ENCODE data around the gene TMEM62. TPM values are rescaled to one million over a fixed set of nuclear protein-coding genes. Genes with fewer than 3 reads are reported as not detected.

TMEM62 gene
- total and polyA plus RNA-seq, 9 of the 15 experiments (the other 6 are each of a cell fraction or from before 2014, with no cell fraction given) = 4.4 to 16.6 (median 11.1) TPM

- TF ChIP-seq ZNF764 (CRISPR knock-in tag; IDR thresholded peaks at IDR 0.05; ENCODE audit: low read depth) = no peak
- TF ChIP-seq ZBTB40 (IDR thresholded peaks at IDR 0.05) = peak; percentile 85
- TF ChIP-seq ZBTB40 (CRISPR knock-in tag; IDR thresholded peaks at IDR 0.05) = no peak
- 0 out of 2 replicates have a peak, but pooled peaks have one; percentile 19 for TF ChIP-seq SMARCC2 (IDR thresholded peaks at IDR 0.05; ENCODE audit: low read depth)
- peak in 1 of 2 experiments; percentile 27; a peak in 1 of 4 replicates for TF ChIP-seq TRIM24 (IDR thresholded peaks at IDR 0.05)
- no peak for TF ChIP-seq PHTF2 (CRISPR knock-in tag; IDR thresholded peaks at IDR 0.05)
- no peak for TF ChIP-seq MCM7 (IDR thresholded peaks at IDR 0.05)
- TF ChIP-seq E2F6 (IDR thresholded peaks at IDR 0.05; ENCODE audit: borderline replicate concordance in 1 of 2, extremely low read depth in 1 of 2, insufficient read depth in 1 of 2, insufficient read length in 1 of 2, low read depth in 1 of 2, low read length in 1 of 2, poor library complexity in 1 of 2, severe bottlenecking in 1 of 2) = peak; percentile 79 to 86
- TF ChIP-seq FUS (optimal IDR thresholded peaks at IDR 0.05; ENCODE audit: low read depth, low read length) = no peak
- TF ChIP-seq ZNF57 (CRISPR knock-in tag; IDR thresholded peaks at IDR 0.05) = no peak
- peak; percentile 70 for TF ChIP-seq BRD4 (IDR thresholded peaks at IDR 0.05)
- peak; percentile 87 for TF ChIP-seq POLR2B (IDR thresholded peaks at IDR 0.05; ENCODE audit: low read depth, partially characterized antibody)
- TF ChIP-seq ZNF639 (CRISPR knock-in tag; conservative IDR thresholded peaks at IDR 0.05 in 1 of 2, IDR thresholded peaks at IDR 0.05 in 1 of 2) = no peak
- no peak for TF ChIP-seq BCOR (IDR thresholded peaks at IDR 0.05)
- no peak for TF ChIP-seq ZNF766 (CRISPR knock-in tag; conservative IDR thresholded peaks at IDR 0.05)
- no peak for TF ChIP-seq NCOA4 (IDR thresholded peaks at IDR 0.05; ENCODE audit: partially characterized antibody)
Measured at GRCh38 chr15:43185157-43186002, 52.0 kb downstream of the TMEM62 start, which contains the start of gene CCNDBP1 (continued).

Measured in K562 (cell line).